ENCODE results near the gene OR6K2. TPM values are rescaled to one million over a fixed set of nuclear protein-coding genes. Genes with fewer than 3 reads are reported as not detected.

The OR6K2 gene
- total RNA-seq, 1 donor from 2014 or later: not detected

DNA sequence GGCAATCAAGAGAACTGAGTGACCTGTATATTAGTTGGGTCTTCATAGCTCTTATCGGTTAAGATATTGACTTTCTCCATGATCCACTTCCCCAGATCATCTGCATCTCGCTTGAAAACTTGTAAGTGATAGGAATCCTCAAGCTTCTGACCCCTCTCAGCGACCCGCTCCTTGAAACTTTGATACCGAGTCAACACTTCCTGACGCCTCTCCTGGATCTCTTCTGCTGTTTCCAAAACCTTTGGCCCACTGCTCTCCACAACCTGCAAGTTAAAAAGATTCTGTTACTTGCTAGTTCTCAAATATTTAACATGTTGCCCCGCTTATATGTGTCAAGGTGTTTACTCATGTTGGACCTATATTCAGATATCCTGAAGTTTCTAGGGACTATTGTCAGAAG, 15.4 kb downstream of the OR6K2 start:
- no peak for DNase-seq

DNA sequence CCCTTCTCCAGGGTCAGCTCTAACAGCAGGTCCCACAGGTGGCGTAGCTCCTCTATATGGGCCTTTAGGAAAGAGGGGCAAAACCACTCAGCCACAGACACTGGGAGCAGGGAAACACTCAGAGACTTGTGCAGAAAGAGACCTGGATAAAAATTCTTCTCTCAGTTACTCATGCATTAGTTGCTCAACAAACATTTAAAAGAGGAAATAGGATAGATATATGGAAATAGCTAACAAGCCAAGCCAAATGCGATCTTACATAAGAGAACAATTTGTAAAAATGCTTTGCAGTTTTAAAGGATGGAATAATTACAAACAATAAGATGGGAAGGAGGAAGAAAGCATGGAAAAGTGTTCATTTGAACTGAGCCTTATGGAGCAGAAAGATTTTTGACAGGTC, 18.8 kb downstream of the OR6K2 start:
- DNase-seq: no peak

- no peak for DNase-seq
These were observed 21.2 kb downstream of the OR6K2 start for GRCh38 chr1:158679289-158679688.

DNA sequence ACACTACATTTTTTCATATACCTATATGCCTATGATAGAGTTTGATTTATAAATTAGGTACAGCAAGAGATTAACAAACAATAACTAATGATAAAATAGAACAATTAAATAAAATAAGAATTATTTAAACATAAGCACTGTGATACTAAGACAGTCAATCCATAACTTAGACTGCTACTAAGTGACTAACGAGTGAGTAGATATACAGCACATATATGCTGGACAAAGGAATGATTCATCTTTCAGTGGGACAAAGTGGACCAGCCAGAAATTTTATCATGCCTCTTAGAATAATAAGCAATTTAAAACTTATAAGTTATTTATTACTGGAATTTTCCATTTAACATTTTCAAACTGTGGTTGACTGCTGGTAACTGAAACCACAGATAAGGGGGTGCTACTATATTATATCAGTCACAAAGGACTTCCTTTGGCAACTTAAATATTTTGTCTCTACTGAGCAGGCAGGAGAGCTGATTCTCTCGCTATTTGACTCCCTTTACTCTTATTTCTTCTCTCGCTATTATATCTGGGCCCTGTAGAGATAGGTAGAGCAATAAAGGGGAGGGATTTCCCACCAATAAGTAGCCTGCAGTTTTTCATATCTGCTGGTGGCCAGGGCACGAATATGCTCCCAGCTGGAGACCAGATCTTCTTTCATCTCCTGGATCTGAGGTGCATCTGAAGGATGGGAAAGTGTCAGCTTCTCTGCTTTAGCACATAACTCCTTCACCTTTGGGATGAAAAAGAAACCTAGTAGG, 24.7 kb downstream of the OR6K2 start:
- DNase-seq: no peak

DNA sequence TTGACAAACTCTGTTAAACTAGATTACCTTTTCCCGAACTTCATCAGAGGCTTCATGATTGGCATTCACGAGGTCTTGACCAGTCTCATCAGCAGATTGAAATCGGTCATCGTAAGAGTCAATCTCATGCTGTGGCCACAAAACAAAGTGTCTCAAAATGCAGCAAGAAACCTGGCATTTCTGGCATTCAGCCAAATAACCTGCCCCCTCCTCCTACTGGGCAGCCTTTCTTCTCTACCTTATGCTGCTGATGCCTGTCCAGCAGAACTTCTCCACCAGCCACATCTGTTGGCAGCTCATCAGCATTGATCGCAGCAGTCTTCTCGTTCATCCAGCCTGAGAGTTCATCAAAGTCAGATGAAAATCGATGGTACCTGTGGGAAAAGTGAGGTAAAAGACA, 26.1 kb downstream of the OR6K2 start:
- no peak for DNase-seq

DNA sequence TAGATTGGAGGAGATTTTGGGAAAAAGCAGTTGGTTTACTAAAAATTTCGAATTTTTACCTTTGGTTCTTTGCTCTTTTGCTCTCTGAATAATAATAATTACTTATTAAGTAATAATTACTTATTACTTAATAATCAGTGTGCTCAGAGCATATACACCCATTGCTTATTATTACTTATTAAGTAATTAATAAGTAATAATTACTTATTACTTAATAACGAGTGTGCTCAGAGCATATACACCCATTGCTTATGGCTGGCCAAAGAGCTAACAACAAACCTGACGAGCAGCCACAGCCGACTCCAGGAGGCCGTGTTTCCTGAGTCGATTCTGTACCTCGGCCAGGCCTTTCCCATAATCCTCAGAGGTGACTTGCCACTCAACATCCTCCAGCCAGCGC, 34.4 kb downstream of the OR6K2 start:
- DNase-seq: no peak

DNA sequence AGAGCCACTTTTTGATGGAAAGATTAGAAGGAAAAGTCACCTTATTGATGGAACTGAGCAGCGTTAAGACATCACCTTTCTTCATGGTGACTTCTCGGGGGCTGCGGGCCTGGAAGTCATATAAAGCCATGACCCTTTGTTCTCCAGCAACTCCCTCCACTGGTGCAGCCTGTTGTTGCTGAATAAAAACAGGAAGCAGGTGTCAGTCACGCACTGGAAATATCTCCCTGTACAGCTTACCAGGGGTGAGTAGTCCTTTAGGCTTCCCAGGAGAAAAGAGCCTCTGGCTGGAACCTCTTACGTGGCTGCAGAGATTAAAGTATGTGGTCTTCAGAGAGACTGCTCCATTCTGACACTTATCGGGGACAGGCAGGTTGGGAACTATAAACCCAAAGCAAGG, 45.9 kb downstream of the OR6K2 start:
- DNase-seq: no peak

DNA sequence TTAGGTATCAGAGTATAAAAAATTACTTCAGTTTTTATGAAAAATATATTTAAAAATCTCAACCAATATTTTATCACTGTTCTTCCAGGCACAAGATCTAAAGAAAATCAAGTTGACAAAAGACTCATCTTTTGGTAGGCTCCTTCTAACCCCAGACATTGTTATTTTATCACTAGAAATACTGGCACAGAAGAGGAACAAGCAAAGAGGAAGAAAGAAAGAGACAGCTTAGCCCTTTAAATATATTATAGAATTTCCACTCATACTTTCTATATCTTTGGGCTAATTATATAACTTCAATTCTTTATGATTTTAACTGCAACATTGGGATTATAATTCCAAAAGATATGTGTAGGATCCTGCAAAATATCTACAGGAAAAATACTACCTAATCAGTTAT, 46.4 kb downstream of the OR6K2 start:
- DNase-seq: no peak

DNA sequence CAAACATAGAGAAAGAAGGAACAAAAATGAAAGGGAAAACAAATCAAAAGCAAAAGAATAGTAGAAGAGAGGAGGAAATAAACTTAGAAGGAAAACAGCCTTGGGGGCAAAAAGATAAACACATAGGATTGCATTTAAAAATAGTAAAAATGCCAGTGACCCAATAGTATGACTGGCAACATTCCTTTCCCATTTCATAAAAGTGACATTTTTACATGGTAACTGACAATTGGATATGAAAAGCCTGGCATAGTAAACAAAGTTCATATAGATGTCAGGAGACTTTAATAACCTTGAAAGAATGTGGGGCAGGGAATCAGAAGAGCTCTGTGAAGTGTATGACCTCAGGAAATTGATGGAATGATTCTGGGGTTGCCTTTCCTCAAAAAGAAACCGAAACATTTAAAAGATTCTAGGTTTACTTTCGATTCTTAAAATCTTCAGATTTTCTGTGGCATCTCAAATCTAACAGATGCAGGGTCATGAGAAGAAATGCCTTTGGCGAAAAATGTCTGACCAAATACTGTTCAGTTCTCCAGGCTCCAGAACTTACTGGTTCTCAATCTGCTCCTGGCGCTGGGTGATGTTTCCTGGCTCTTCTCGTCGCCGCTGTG, 47.6 kb downstream of the OR6K2 start:
- no peak for DNase-seq

Other genes with a start within 250 kb of the OR6K2 start
- not detected for gene OR10K1, start 238.8 kb downstream of the OR6K2 start, total RNA-seq
- gene OR10R2, start 228.4 kb downstream of the OR6K2 start, total RNA-seq: not detected
- not detected for gene OR6Y1, start 146.2 kb downstream of the OR6K2 start, total RNA-seq
- not detected for gene OR6P1, start 130.1 kb downstream of the OR6K2 start, total RNA-seq
- gene OR10X1, start 120.8 kb downstream of the OR6K2 start, total RNA-seq: not detected
- gene OR10Z1, start 95.4 kb downstream of the OR6K2 start, total RNA-seq: not detected
- gene SPTA1, start 13.9 kb downstream of the OR6K2 start, total RNA-seq: 7.1 TPM
- not detected for gene OR6K3, start 20.1 kb upstream of the OR6K2 start, total RNA-seq
- not detected for gene OR6K6, start 54.1 kb upstream of the OR6K2 start, total RNA-seq
- not detected for gene OR6N1, start 71.5 kb upstream of the OR6K2 start, total RNA-seq
- gene OR6N2, start 80.6 kb upstream of the OR6K2 start, total RNA-seq: not detected
- gene MNDA, start 130.7 kb upstream of the OR6K2 start, total RNA-seq: 5.9 TPM
- gene PYHIN1, start 230.9 kb upstream of the OR6K2 start, total RNA-seq: 0.21 TPM

All from tongue (tissue), 2 donors.